HepG2 (cell line): ENCODE data around the gene DMAC2L.

Experiments used
- CTCF ChIP-seq: sonication (generic); formaldehyde crosslinking; IDR thresholded peaks from 2 replicates; pipeline ENCODE4 v1.5.0; 2020; ENCODE audit warnings: mild to moderate bottlenecking, missing genetic modification reagents, moderate library complexity
- TCF7 ChIP-seq: sonication (generic); IDR thresholded peaks from 2 replicates; pipeline ENCODE4 v1.6.1; 2016; ENCODE audit warnings: antibody characterized with exemption, low read depth

GRCh38 chr14:50360093-50360492, 48.0 kb downstream of the DMAC2L start:
- TF ChIP-seq CTCF (CRISPR knock-in tag) (no peak), TCF7 (no peak)
